Sigmoid colon (tissue), 7 donors: Measurements from ENCODE around the gene PLA2G6. TPM values are rescaled to one million over a fixed set of nuclear protein-coding genes. Genes with fewer than 3 reads are reported as not detected.

Source experiments
- DNase-seq: peaks from one replicate; pipeline ENCODE4 v3.0.0-alpha.2; 2019
- H3K27ac ChIP-seq, 4 donors: fragments of 200-600 bp; sonication (generic); one replicate each; pipeline ENCODE4 v1.5.1; 2016 to 2019; ENCODE audit warnings: mild to moderate bottlenecking in 1 of 4
- H3K27me3 ChIP-seq, 3 donors: fragments of 200-600 bp; sonication (generic); one replicate each; pipeline ENCODE4 v1.5.1; 2019; ENCODE audit warnings: mild to moderate bottlenecking in 1 of 3
- H3K36me3 ChIP-seq, 4 donors: fragments of 200-600 bp; sonication (generic); one replicate each; pipeline ENCODE4 v1.5.1; 2016 to 2019
- H3K4me1 ChIP-seq, 4 donors: fragments of 200-600 bp; sonication (generic); one replicate each; pipeline ENCODE4 v1.5.1; 2017 to 2019
- H3K4me3 ChIP-seq, 4 donors: fragments of 200-600 bp; sonication (generic); one replicate each; pipeline ENCODE4 v1.5.1; 2017 to 2019; ENCODE audit warnings: mild to moderate bottlenecking in 2 of 4, moderate library complexity in 1 of 4
- H3K9me3 ChIP-seq, 4 donors: fragments of 200-600 bp in 3 of 4; sonication (generic) in 3 of 4; one replicate each; pipeline versions ENCODE4 v1.5.1 to v1.6.1; 2013 to 2019
- CTCF ChIP-seq, 4 experiments: fragments of 450-650 bp in 3 of 4; fragments of 200-600 bp in 1 of 4; IDR thresholded peaks; one replicate each; pipeline ENCODE4 v1.5.1; 2016 to 2019; ENCODE audit warnings: antibody characterized with exemption in 4 of 4, mild to moderate bottlenecking in 3 of 4, moderate library complexity in 2 of 4
- EP300 ChIP-seq, 4 donors: sonication (generic); formaldehyde crosslinking; IDR thresholded peaks; one replicate each; pipeline ENCODE4 v1.6.1; 2017; ENCODE audit warnings: antibody characterized with exemption in 4 of 4
- POLR2A ChIP-seq, 2 donors: fragments of 450-650 bp; IDR thresholded peaks; one replicate each; pipeline ENCODE4 v1.6.1; 2016; ENCODE audit warnings: antibody characterized with exemption in 2 of 2, mild to moderate bottlenecking in 2 of 2, moderate library complexity in 2 of 2
- POLR2AphosphoS5 ChIP-seq, 4 donors: sonication (generic); formaldehyde crosslinking; IDR thresholded peaks; one replicate each; pipeline ENCODE4 v1.6.1; 2017; ENCODE audit warnings: antibody characterized with exemption in 4 of 4
- WGBS, 2 donors: extraction: QIAGEN DNeasy Blood & Tissue Kit; methylation state at CpG; one replicate each; pipeline ENCODE4 v1.1.7; 2013; 5-methylcytosine and 5-hydroxymethylcytosine counted together
- intact Hi-C: fragments of 100-400 bp; cut with DNase I; formaldehyde crosslinking; loops from one replicate; pipeline ENCODE4 v1.15.1; 2023
- polyA plus RNA-seq, 3 donors: library from polyadenylated mRNA; stranded (reverse); fragments of 200-250 nt; gene quantifications; one replicate each; pipeline ENCODE4 v1.2.3, GENCODE V29; 2013
- total RNA-seq, 4 donors: library from RNA; depleted of rRNA; stranded (reverse); fragments of >200 nt; gene quantifications; one replicate each; pipeline ENCODE4 v1.1.0, GENCODE V29; 2016
- donor health status: healthy with polysubstance abuse.
- donor health status: Bipolar disorder and iron deficiency.
- donor health status: healthy.

PLA2G6 gene
- total and polyA plus RNA-seq, 7 donors = 6.6 to 36.2 (median 19.4) TPM

- Histone ChIP-seq H3K4me1 (peaks cover 0 to 12% (median 8%) of the 10 kb centered on the region in 4 donors), H3K27me3 (no peaks in the 10 kb centered on the region), H3K9me3 (no peaks in the 10 kb centered on the region), H3K27ac (peak overlapping the region in 2 of 4 donors; percentile 34 to 55), H3K36me3 (no peaks in the 10 kb centered on the region), H3K4me3 (no peak overlapping the region)
- peak; percentile 68 for DNase-seq
- intact Hi-C loops = no loop called here
- 83 to 84% methylated on average over 7 of the region's 7 CpGs for WGBS, 2 donors
- TF ChIP-seq CTCF (IDR thresholded peaks at IDR 0.05) (no peak), EP300 (IDR thresholded peaks at IDR 0.05) (no peak), POLR2AphosphoS5 (IDR thresholded peaks at IDR 0.05) (no peak), POLR2A (IDR thresholded peaks at IDR 0.05) (no peak)
Observed at GRCh38 chr22:38167988-38168407, 13.6 kb downstream of the PLA2G6 start.

- TF ChIP-seq CTCF (IDR thresholded peaks at IDR 0.05) (no peak), POLR2AphosphoS5 (IDR thresholded peaks at IDR 0.05) (no peak), POLR2A (IDR thresholded peaks at IDR 0.05) (no peak), EP300 (IDR thresholded peaks at IDR 0.05) (no peak)
- Histone ChIP-seq H3K9me3 (no peaks in the 10 kb centered on the region), H3K27me3 (no peaks in the 10 kb centered on the region), H3K4me3 (no peak overlapping the region), H3K27ac (no peak overlapping the region), H3K4me1 (peaks cover 0 to 12% (median 8%) of the 10 kb centered on the region in 4 donors), H3K36me3 (no peaks in the 10 kb centered on the region)
- DNase-seq = peak; percentile 28
- WGBS, 2 donors = 87 to 90% methylated on average over 13 of the region's 13 CpGs
- intact Hi-C loops = no loop called here
Observed at GRCh38 chr22:38165922-38166593, 15.6 kb downstream of the PLA2G6 start.

- Histone ChIP-seq H3K4me3 (no peak overlapping the region), H3K9me3 (no peaks in the 10 kb centered on the region), H3K27me3 (no peaks in the 10 kb centered on the region), H3K4me1 (peaks cover 0 to 12% (median 8%) of the 10 kb centered on the region in 4 donors), H3K27ac (no peak overlapping the region), H3K36me3 (no peaks in the 10 kb centered on the region)
- 81 to 90% methylated on average over 7 of the region's 7 CpGs for WGBS, 2 donors
- TF ChIP-seq EP300 (IDR thresholded peaks at IDR 0.05) = no peak
- intact Hi-C loops = no loop called here
- DNase-seq = peak; percentile 42
Observed at GRCh38 chr22:38164551-38164918, 17.1 kb downstream of the PLA2G6 start.

GRCh38 chr22:38163844-38164550 is 17.6 kb downstream of the PLA2G6 start:
- no peak overlapping the region for H3K4me3 ChIP-seq
- 34 to 73% methylated on average over 13 of the region's 13 CpGs for WGBS, 2 donors
- H3K4me1 ChIP-seq = peaks cover 0 to 12% (median 8%) of the 10 kb centered on the region in 4 donors
- peak; percentile 30 for DNase-seq
- H3K27ac ChIP-seq = no peak overlapping the region
- intact Hi-C loops = no loop called here
- TF ChIP-seq CTCF (IDR thresholded peaks at IDR 0.05) (no peak), EP300 (IDR thresholded peaks at IDR 0.05) (no peak), POLR2A (IDR thresholded peaks at IDR 0.05) (no peak), POLR2AphosphoS5 (IDR thresholded peaks at IDR 0.05) (no peak)
- H3K9me3 ChIP-seq = no peaks in the 10 kb centered on the region
- no peaks in the 10 kb centered on the region for H3K27me3 ChIP-seq
- no peaks in the 10 kb centered on the region for H3K36me3 ChIP-seq
